DOHH2 (cell line): ENCODE results near the gene B4GALT5.

ENCODE experiments used
- H3F3A ChIP-seq: fragments of 200-600 bp; sonication (generic), shearing (Covaris generic); 2 replicates; pipeline ENCODE4 v1.6.0; 2016; ENCODE audit warnings: antibody characterized with exemption, mild to moderate bottlenecking; ENCODE audit not compliant: control insufficient read depth, insufficient read depth
- H3K27ac ChIP-seq: fragments of 200-600 bp; sonication (generic); 2 replicates; pipeline ENCODE4 v1.5.1; 2014; ENCODE audit warnings: low read depth, mild to moderate bottlenecking, low read length, moderate library complexity
- H3K27me3 ChIP-seq: fragments of 200-600 bp; sonication (generic); 2 replicates; pipeline ENCODE4 v1.6.1; 2014; ENCODE audit warnings: mild to moderate bottlenecking, low read length, mixed read lengths; ENCODE audit not compliant: control insufficient read depth
- H3K36me3 ChIP-seq: fragments of 200-600 bp; sonication (generic); 2 replicates; pipeline ENCODE4 v1.6.1; 2014; ENCODE audit warnings: mild to moderate bottlenecking, low read length, moderate library complexity, mixed read lengths; ENCODE audit not compliant: control insufficient read depth
- H3K4me1 ChIP-seq: fragments of 200-600 bp; sonication (generic); 2 replicates; pipeline ENCODE4 v1.6.1; 2014; ENCODE audit warnings: mild to moderate bottlenecking, low read length, mixed read lengths; ENCODE audit not compliant: control insufficient read depth
- H3K4me2 ChIP-seq: fragments of 200-600 bp; sonication (generic); 2 replicates; pipeline ENCODE4 v1.6.0; 2014; ENCODE audit warnings: mild to moderate bottlenecking, low read length, moderate library complexity
- H3K4me3 ChIP-seq: fragments of 200-600 bp; sonication (generic); 2 replicates; pipeline ENCODE4 v1.5.1; 2014; ENCODE audit warnings: mild to moderate bottlenecking, low read length, mixed read lengths
- H3K79me2 ChIP-seq: fragments of 200-600 bp; sonication (generic); 2 replicates; pipeline ENCODE4 v1.6.1; 2014; ENCODE audit warnings: mild to moderate bottlenecking, low read length, mixed read lengths; ENCODE audit not compliant: control insufficient read depth
- H3K9me2 ChIP-seq: fragments of 200-600 bp; sonication (generic); replicated peaks from 2 replicates; pipeline ENCODE4 v1.6.1; 2014; ENCODE audit warnings: mild to moderate bottlenecking, low read length, mixed read lengths; ENCODE audit not compliant: control insufficient read depth
- H3K9me3 ChIP-seq: fragments of 200-600 bp; sonication (generic); 2 replicates; pipeline ENCODE4 v1.6.1; 2014; ENCODE audit warnings: antibody characterized with exemption, low read length, mixed read lengths; ENCODE audit not compliant: control insufficient read depth, insufficient read depth
- H4K20me1 ChIP-seq: fragments of 200-600 bp; sonication (generic); 2 replicates; pipeline ENCODE4 v1.6.0; 2014; ENCODE audit warnings: low read depth, mild to moderate bottlenecking, antibody characterized with exemption, low read length, moderate library complexity; ENCODE audit not compliant: control insufficient read depth, insufficient read depth
- CTCF ChIP-seq: fragments of 200-600 bp; sonication (generic); IDR thresholded peaks from one replicate; pipeline ENCODE4 v1.5.1; 2014; ENCODE audit warnings: antibody characterized with exemption, mild to moderate bottlenecking, low read depth, low read length; ENCODE audit not compliant: poor library complexity, severe bottlenecking
- EZH2phosphoT487 ChIP-seq: fragments of 200-600 bp; sonication (generic); IDR thresholded peaks from 2 replicates; pipeline ENCODE4 v1.6.1; 2017; ENCODE audit warnings: borderline replicate concordance, mild to moderate bottlenecking, antibody characterized with exemption, low read length, moderate library complexity, mixed read lengths

B4GALT5 gene

GRCh38 chr20:49692941-49693340 is 20.7 kb downstream of the B4GALT5 start:
- Histone ChIP-seq H3F3A (no peaks in the 10 kb centered on the region), H3K27ac (no peak overlapping the region), H3K36me3 (no peaks in the 10 kb centered on the region; the same call in 1 of the 2 replicates), H3K4me3 (no peak overlapping the region), H4K20me1 (peaks cover 37% of the 10 kb centered on the region), H3K4me1 (peaks cover 72% of the 10 kb centered on the region), H3K27me3 (no peaks in the 10 kb centered on the region), H3K9me2 (no peaks in the 10 kb centered on the region), H3K4me2 (no peak overlapping the region), H3K9me3 (no peaks in the 10 kb centered on the region), H3K79me2 (peaks cover 100% of the 10 kb centered on the region)
- no peak for TF ChIP-seq EZH2phosphoT487
- no peak for TF ChIP-seq CTCF

- H3K4me2 ChIP-seq, result no peak overlapping the region
- peaks cover 34% of the 10 kb centered on the region for H4K20me1 ChIP-seq
- no peak overlapping the region for H3K4me3 ChIP-seq
- peaks cover 98% of the 10 kb centered on the region for H3K79me2 ChIP-seq
- no peaks in the 10 kb centered on the region for H3K27me3 ChIP-seq
- H3K36me3 ChIP-seq, result no peaks in the 10 kb centered on the region; the same call in 1 of the 2 replicates
- no peaks in the 10 kb centered on the region for H3K9me2 ChIP-seq
- no peak for TF ChIP-seq EZH2phosphoT487
- no peak for TF ChIP-seq CTCF
- H3K9me3 ChIP-seq, result no peaks in the 10 kb centered on the region
- no peak overlapping the region for H3K27ac ChIP-seq
- no peaks in the 10 kb centered on the region for H3F3A ChIP-seq
- peaks cover 66% of the 10 kb centered on the region for H3K4me1 ChIP-seq
Observed at GRCh38 chr20:49691818-49692568, 21.7 kb downstream of the B4GALT5 start.

- H3K9me3 ChIP-seq, result no peaks in the 10 kb centered on the region
- no peaks in the 10 kb centered on the region; the same call in 1 of the 2 replicates for H3K36me3 ChIP-seq
- H3F3A ChIP-seq, result no peaks in the 10 kb centered on the region
- peaks cover 34% of the 10 kb centered on the region for H4K20me1 ChIP-seq
- no peaks in the 10 kb centered on the region for H3K27me3 ChIP-seq
- no peak overlapping the region for H3K4me3 ChIP-seq
- TF ChIP-seq EZH2phosphoT487 (no peak), CTCF (no peak)
- peaks cover 62% of the 10 kb centered on the region for H3K4me1 ChIP-seq
- H3K79me2 ChIP-seq, result peaks cover 98% of the 10 kb centered on the region
- H3K9me2 ChIP-seq, result no peaks in the 10 kb centered on the region
- no peak overlapping the region for H3K27ac ChIP-seq
- H3K4me2 ChIP-seq, result no peak overlapping the region
Observed at GRCh38 chr20:49690899-49691620, 22.6 kb downstream of the B4GALT5 start.
